Mesenchymal stem cell (in vitro differentiated cells and primary cell): ENCODE results near the gene TMEM97.
"Not testable (repeated sequence)": the region's sequence is repeated elsewhere in the genome, so short reads cannot be mapped to it uniquely, and the experiment has no call there.

Experiments
- DNase-seq: peaks from one replicate; pipeline ENCODE4 v3.0.0-alpha.2; 2013
- H2AFZ ChIP-seq: one replicate; pipeline ENCODE4 v1.6.1; 2013; ENCODE audit warnings: low read depth, mild to moderate bottlenecking, control low read depth, inconsistent platforms, low read length, moderate library complexity
- H2AK5ac ChIP-seq: 2 replicates; pipeline ENCODE4 v1.6.1; 2013; ENCODE audit warnings: low read length, moderate library complexity, mild to moderate bottlenecking, inconsistent platforms; ENCODE audit not compliant: severe bottlenecking
- H2BK120ac ChIP-seq: one replicate; pipeline ENCODE4 v1.6.1; 2013; ENCODE audit warnings: low read depth, mild to moderate bottlenecking, inconsistent platforms, low read length, moderate library complexity
- H2BK12ac ChIP-seq, 2 experiments: one replicate each; pipeline ENCODE4 v1.6.1; 2013; ENCODE audit warnings: inconsistent platforms in 2 of 2, low read length in 2 of 2, mild to moderate bottlenecking in 2 of 2, moderate library complexity in 2 of 2, control low read depth in 1 of 2
- H2BK15ac ChIP-seq: one replicate; pipeline ENCODE4 v1.6.1; 2013; ENCODE audit warnings: mild to moderate bottlenecking, low read depth, inconsistent platforms; ENCODE audit not compliant: poor library complexity, severe bottlenecking
- H2BK5ac ChIP-seq: 2 replicates; pipeline ENCODE4 v1.6.1; 2013; ENCODE audit warnings: low read depth, mild to moderate bottlenecking, low read length, control low read depth, inconsistent platforms; ENCODE audit not compliant: poor library complexity, severe bottlenecking
- H3K14ac ChIP-seq, 2 experiments: one replicate each; pipeline ENCODE4 v1.6.1; 2013; ENCODE audit warnings: inconsistent platforms in 2 of 2, low read length in 2 of 2, control low read depth in 1 of 2, mild to moderate bottlenecking in 1 of 2, moderate library complexity in 1 of 2
- H3K18ac ChIP-seq, 2 experiments: one replicate each; pipeline ENCODE4 v1.6.1; 2013; ENCODE audit warnings: inconsistent platforms in 2 of 2, low read length in 2 of 2, control low read depth in 1 of 2, low read depth in 1 of 2, mild to moderate bottlenecking in 1 of 2
- H3K23ac ChIP-seq, 2 experiments: one replicate each; pipeline ENCODE4 v1.6.1; 2013; ENCODE audit warnings: inconsistent platforms in 2 of 2, low read length in 2 of 2, mild to moderate bottlenecking in 2 of 2, moderate library complexity in 2 of 2, control low read depth in 1 of 2
- H3K27ac ChIP-seq: 2 replicates; pipeline ENCODE4 v1.5.1; 2013; ENCODE audit warnings: mild to moderate bottlenecking, moderate library complexity, low read length, control low read depth, inconsistent platforms; ENCODE audit not compliant: poor library complexity, severe bottlenecking
- H3K27me3 ChIP-seq, 2 experiments: 2 replicates each; pipeline versions ENCODE4 v1.6.1 to v1.7.0; 2013; ENCODE audit warnings: low read length in 2 of 2, mild to moderate bottlenecking in 2 of 2, moderate library complexity in 2 of 2, control low read depth in 1 of 2, inconsistent platforms in 1 of 2; ENCODE audit not compliant: control insufficient read depth in 1 of 2, insufficient read depth in 1 of 2
- H3K36me3 ChIP-seq, 2 experiments: 2 replicates each; pipeline versions ENCODE4 v1.6.1 to v1.7.0; 2013; ENCODE audit warnings: low read length in 2 of 2, control low read depth in 1 of 2, inconsistent platforms in 1 of 2, low read depth in 1 of 2, mild to moderate bottlenecking in 1 of 2; ENCODE audit not compliant: insufficient read depth in 2 of 2, control insufficient read depth in 1 of 2
- H3K4ac ChIP-seq, 2 experiments: one replicate each; pipeline ENCODE4 v1.6.1; 2013; ENCODE audit warnings: inconsistent platforms in 2 of 2, low read length in 2 of 2, mild to moderate bottlenecking in 2 of 2, moderate library complexity in 2 of 2, control low read depth in 1 of 2, low read depth in 1 of 2
- H3K4me1 ChIP-seq: 2 replicates; pipeline ENCODE4 v1.6.1; 2013; ENCODE audit warnings: low read depth, low read length, control low read depth; ENCODE audit not compliant: control insufficient read depth, insufficient read depth
- H3K4me2 ChIP-seq: 2 replicates; pipeline ENCODE4 v1.6.1; 2013; ENCODE audit warnings: low read length, mild to moderate bottlenecking, inconsistent platforms; ENCODE audit not compliant: poor library complexity, severe bottlenecking
- H3K4me3 ChIP-seq, 2 experiments: 2 replicates each; pipeline versions ENCODE4 v1.5.1 to v1.7.0; 2013; ENCODE audit warnings: low read length in 2 of 2, mild to moderate bottlenecking in 2 of 2, control low read depth in 1 of 2, low read depth in 1 of 2; ENCODE audit not compliant: insufficient read depth in 1 of 2
- H3K79me1 ChIP-seq: replicated peaks from 2 replicates; pipeline ENCODE4 v1.6.1; 2013; ENCODE audit warnings: mild to moderate bottlenecking, control low read depth, low read length, inconsistent platforms; ENCODE audit not compliant: poor library complexity, severe bottlenecking
- H3K9ac ChIP-seq: 2 replicates; pipeline ENCODE4 v1.7.0; 2013; ENCODE audit warnings: mild to moderate bottlenecking, low read length, moderate library complexity
- H3K9me3 ChIP-seq: 2 replicates; pipeline ENCODE4 v1.7.0; 2013; ENCODE audit warnings: mild to moderate bottlenecking, low read length; ENCODE audit not compliant: control insufficient read depth
- H4K8ac ChIP-seq: one replicate; pipeline ENCODE4 v1.6.1; 2013; ENCODE audit warnings: inconsistent platforms, mild to moderate bottlenecking, low read length, moderate library complexity
- H4K91ac ChIP-seq: one replicate; pipeline ENCODE4 v1.6.1; 2013; ENCODE audit warnings: mild to moderate bottlenecking, low read length, inconsistent platforms
- WGBS: methylation state at CpG from one replicate; pipeline ENCODE4 v1.1.7; 2013; ENCODE audit warnings: mixed read lengths; 5-methylcytosine and 5-hydroxymethylcytosine counted together

The TMEM97 gene

GRCh38 chr17:28335959-28336871, 17.2 kb downstream of the TMEM97 start:
- Histone ChIP-seq H3K4me2 (peak overlapping the region; percentile 78), H2AFZ (peak overlapping the region; percentile 93), H3K9me3 (no peaks in the 10 kb centered on the region), H3K27ac (peak overlapping the region; percentile 96), H3K4me1 (peaks cover 26% of the 10 kb centered on the region), H3K4me3 (peak overlapping the region; percentile 87 to 93), H4K8ac (peak overlapping the region; percentile 66), H3K23ac (peak overlapping the region in 1 of 2 experiments; percentile 48), H4K91ac (peak overlapping the region; percentile 73), H2BK12ac (peak overlapping the region in 1 of 2 experiments; percentile 45), H2BK120ac (no peak overlapping the region), H2AK5ac (no peak overlapping the region), H2BK15ac (peak overlapping the region; percentile 37), H3K79me1 (peaks cover 46% of the 10 kb centered on the region), H3K9ac (peak overlapping the region; percentile 99), H3K4ac (peak overlapping the region; percentile 73 to 90), H3K36me3 (peaks cover 32 to 33% of the 10 kb centered on the region in 2 experiments), H3K18ac (peak overlapping the region; percentile 40 to 90), H2BK5ac (peak overlapping the region; percentile 83), H3K27me3 (no peaks in the 10 kb centered on the region), H3K14ac (peak overlapping the region in 1 of 2 experiments; percentile 68)
- 4% methylated on average over 28 of the region's 29 CpGs for WGBS
- peak; percentile 94 for DNase-seq

DNA sequence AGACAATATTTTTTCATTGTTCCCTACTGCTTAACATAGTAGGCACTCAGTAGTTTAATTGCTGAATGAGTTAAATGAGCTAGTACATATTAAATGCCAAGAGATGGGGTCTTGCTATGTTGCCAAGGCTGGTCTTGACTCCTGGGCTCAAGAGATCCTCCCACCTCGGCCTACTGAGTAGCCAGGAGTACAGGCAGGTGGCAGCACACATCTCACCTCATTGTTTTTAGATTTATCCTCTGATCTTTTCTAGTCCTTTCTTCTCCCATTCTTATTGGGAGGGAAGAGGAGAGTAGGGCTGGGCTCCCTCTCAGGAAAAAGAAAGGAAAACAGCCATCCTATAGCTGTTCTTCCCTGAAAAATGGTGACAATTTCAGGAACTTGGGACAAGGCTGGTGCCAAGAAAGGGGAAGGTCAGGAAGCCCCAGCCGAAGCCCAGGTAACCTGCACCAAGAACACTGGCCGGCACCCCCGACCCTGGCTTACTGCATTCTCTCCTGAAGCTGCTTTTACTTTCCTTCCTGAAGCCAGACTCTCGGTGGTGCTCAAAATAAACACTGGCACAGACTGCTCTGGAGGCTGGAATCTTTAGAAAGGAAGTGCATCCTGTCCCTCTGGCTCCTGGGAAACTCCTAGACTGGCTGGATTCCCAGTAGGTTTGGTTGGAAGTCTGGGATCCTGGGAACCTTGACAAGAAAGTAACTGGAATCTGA, 19.2 kb downstream of the TMEM97 start:
- WGBS = 36% methylated on average over 5 of the region's 5 CpGs
- peak overlapping the region; percentile 33 for H3K9ac ChIP-seq
- no peak overlapping the region for H2BK15ac ChIP-seq
- peak overlapping the region in 1 of 2 experiments; percentile 68 for H3K4ac ChIP-seq
- H3K23ac ChIP-seq = no peak overlapping the region
- H2BK12ac ChIP-seq = peak overlapping the region in 1 of 2 experiments; percentile 15
- no peak overlapping the region for H3K4me3 ChIP-seq
- peaks cover 24% of the 10 kb centered on the region for H3K4me1 ChIP-seq
- no peak overlapping the region for H2AFZ ChIP-seq
- peak; percentile 95 for DNase-seq
- peak overlapping the region; percentile 47 for H4K91ac ChIP-seq
- H2BK120ac ChIP-seq = peak overlapping the region; percentile 15
- peaks cover 46% of the 10 kb centered on the region for H3K79me1 ChIP-seq
- H3K27ac ChIP-seq = peak overlapping the region; percentile 41
- H2AK5ac ChIP-seq = peak overlapping the region; percentile 41
- peak overlapping the region in 1 of 2 experiments; percentile 37 for H3K18ac ChIP-seq
- H3K36me3 ChIP-seq = peaks cover 41 to 44% of the 10 kb centered on the region in 2 experiments
- H3K14ac ChIP-seq = no peak overlapping the region
- H3K4me2 ChIP-seq = no peak overlapping the region
- H3K27me3 ChIP-seq = no peaks in the 10 kb centered on the region
- H4K8ac ChIP-seq = peak overlapping the region; percentile 84
- H3K9me3 ChIP-seq = no peaks in the 10 kb centered on the region
- H2BK5ac ChIP-seq = no peak overlapping the region

DNA sequence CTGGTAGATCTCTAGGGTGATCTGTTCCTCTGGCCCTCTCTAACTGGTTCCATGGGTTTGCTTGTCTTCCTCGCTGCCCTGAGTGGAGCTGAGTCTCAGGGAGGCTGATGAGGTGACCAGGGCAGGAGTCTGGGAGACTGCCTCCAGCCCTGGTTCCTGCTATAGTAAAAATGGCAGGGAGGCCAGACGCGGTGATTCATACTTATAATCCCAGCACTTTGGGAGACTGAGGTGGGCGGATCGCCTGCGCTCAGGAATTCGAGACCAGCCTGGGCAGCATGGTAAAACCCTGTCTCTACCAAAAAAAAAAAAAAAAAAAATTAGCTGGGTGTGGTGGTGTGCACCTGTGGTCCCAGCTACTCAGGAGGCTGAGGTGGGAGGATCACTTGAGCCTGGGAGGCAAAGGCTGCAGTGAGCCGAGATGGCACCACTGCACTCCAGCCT, 19.8 kb downstream of the TMEM97 start:
- Histone ChIP-seq H3K27ac (peak overlapping the region; percentile 21), H4K8ac (peak overlapping the region; percentile 84)
- 95% methylated on average over 4 of the region's 8 CpGs for WGBS

More for the DNA sequence above, 19.8 kb downstream of the TMEM97 start:
- H2BK5ac ChIP-seq, H3K27me3 ChIP-seq, DNase-seq, H3K4me2 ChIP-seq, H3K23ac ChIP-seq, H2BK120ac ChIP-seq, H3K4me3 ChIP-seq, H2AFZ ChIP-seq, H3K14ac ChIP-seq, H3K9me3 ChIP-seq: not testable (repeated sequence)
- Histone ChIP-seq H3K4ac (peak overlapping the region; percentile 15 to 68), H3K36me3 (peaks cover 47 to 50% of the 10 kb centered on the region in 2 experiments), H3K79me1 (peaks cover 46% of the 10 kb centered on the region), H3K18ac (peak overlapping the region in 1 of 2 experiments; percentile 37), H3K9ac (peak overlapping the region; percentile 33), H4K91ac (peak overlapping the region; percentile 58), H3K4me1 (peaks cover 21% of the 10 kb centered on the region), H2AK5ac (peak overlapping the region; percentile 41), H2BK15ac (peak overlapping the region; percentile 34), H2BK12ac (peak overlapping the region; percentile 19 to 30)
